K562 (cell line): Measurements from ENCODE around the gene OLIG3. TPM values are rescaled to one million over a fixed set of nuclear protein-coding genes. Genes with fewer than 3 reads are reported as not detected.

Experiments used
- ATAC-seq: fragments of 200-7000 bp; cut with Tn5 transposase; 3 replicates; pipeline ENCODE4 v1.9.1; 2020; ENCODE audit warnings: moderate library complexity
- BruUV-seq: library from RNA; stranded (reverse); fragments of 400-500 nt; replicated peaks from 2 replicates; lab custom pipeline; 2021; lab: Mats Ljungman, UMichigan
- CTCF ChIA-PET: fragments of 300-600 bp; formaldehyde crosslinking; extraction: SDS; loops from one replicate; lab custom pipeline; 2021; ENCODE audit warnings: low intra/inter-chr PET ratio; lab: Yijun Ruan, JAX
- POLR2A ChIA-PET: fragments of 300-600, 350-650 bp; sonication (Branson Sonifier 250); formaldehyde crosslinking; extraction: SDS; loops from one replicate; lab custom pipeline; 2021; ENCODE audit warnings: antibody characterized with exemption, inconsistent platforms; lab: Yijun Ruan, JAX
- DNase-seq, 4 experiments: peaks; one replicate each; pipeline versions ENCODE4 v3.0.0 to v3.0.0-alpha.2; 2011 to 2018; ENCODE audit warnings: low spot score in 3 of 4, mixed read lengths in 3 of 4; ENCODE audit errors: extremely low read depth in 1 of 4
- FAIRE-seq: peaks from 2 replicates; lab custom pipeline; 2011; peaks lifted over from hg19 to GRCh38; lab: Jason Lieb, UNC
- H2AFZ ChIP-seq: 2 replicates; pipeline ENCODE4 v1.6.0; 2011; ENCODE audit warnings: low read depth, low read length, control low read depth, inconsistent platforms
- H3K27ac ChIP-seq: fragments of 200-600 bp; 3 replicates; pipeline ENCODE4 v1.8.0; 2011; ENCODE audit warnings: low read depth, mild to moderate bottlenecking, control low read depth, inconsistent platforms, low read length, moderate library complexity, mixed read lengths; ENCODE audit errors: extremely low read depth
- H3K27me3 ChIP-seq, 2 experiments: fragments of 300-600 bp in 1 of 2; 2 replicates in 1 of 2; 3 replicates in 1 of 2; pipeline versions ENCODE4 v1.6.0 to v1.8.0; 2011; ENCODE audit warnings: inconsistent platforms in 2 of 2, low read length in 2 of 2, mild to moderate bottlenecking in 1 of 2, mixed read lengths in 1 of 2, moderate library complexity in 1 of 2; ENCODE audit not compliant: control insufficient read depth in 2 of 2, insufficient read depth in 2 of 2
- H3K36me3 ChIP-seq: fragments of 300-600 bp; 3 replicates; pipeline ENCODE4 v1.8.0; 2011; ENCODE audit warnings: mild to moderate bottlenecking, low read length, inconsistent platforms; ENCODE audit not compliant: control insufficient read depth, insufficient read depth
- H3K4me1 ChIP-seq, 2 experiments: fragments of 200-600 bp in 1 of 2; replicated peaks in 1 of 2; 2 replicates in 1 of 2; 3 replicates in 1 of 2; pipeline versions ENCODE4 v1.5.1 to v1.8.0; 2011; ENCODE audit warnings: inconsistent platforms in 2 of 2, low read length in 2 of 2, mild to moderate bottlenecking in 1 of 2, mixed read lengths in 1 of 2, moderate library complexity in 1 of 2; ENCODE audit not compliant: control insufficient read depth in 2 of 2, insufficient read depth in 2 of 2
- H3K4me2 ChIP-seq: 2 replicates; pipeline ENCODE4 v1.6.1; 2011; ENCODE audit warnings: low read length, control low read depth, inconsistent platforms, mixed read lengths; ENCODE audit not compliant: insufficient read depth
- H3K4me3 ChIP-seq: fragments of 200-600 bp; sonication (generic), shearing (Covaris generic); 2 replicates; pipeline ENCODE4 v1.5.1; 2016; ENCODE audit warnings: control low read depth, inconsistent platforms
- H3K79me2 ChIP-seq: fragments of 200-600 bp; 3 replicates; pipeline ENCODE4 v1.8.0; 2011; ENCODE audit warnings: low read length, inconsistent platforms; ENCODE audit not compliant: control insufficient read depth, insufficient read depth
- H3K9ac ChIP-seq, 2 experiments: 2 replicates each; pipeline versions ENCODE4 v1.6.0 to v1.6.1; 2011; ENCODE audit warnings: low read depth in 2 of 2, low read length in 2 of 2, control low read depth in 1 of 2, inconsistent platforms in 1 of 2, mild to moderate bottlenecking in 1 of 2, mixed read lengths in 1 of 2; ENCODE audit not compliant: insufficient read depth in 1 of 2
- H3K9me1 ChIP-seq: one replicate; pipeline ENCODE4 v1.6.0; 2011; ENCODE audit warnings: inconsistent platforms, mild to moderate bottlenecking, low read length, moderate library complexity; ENCODE audit not compliant: control insufficient read depth, insufficient read depth
- H3K9me3 ChIP-seq: replicated peaks from 2 replicates; pipeline ENCODE4 v1.5.1; 2011; ENCODE audit warnings: low read depth, low read length, inconsistent platforms; ENCODE audit not compliant: control insufficient read depth, insufficient read depth
- H4K20me1 ChIP-seq: replicated peaks from 2 replicates; pipeline ENCODE4 v1.6.1; 2011; ENCODE audit warnings: low read length, inconsistent platforms, mixed read lengths; ENCODE audit not compliant: control insufficient read depth, insufficient read depth
- REST ChIP-seq, 2 experiments: fragments of 450-650 bp; formaldehyde crosslinking in 1 of 2; IDR thresholded peaks; 2 replicates each; pipeline versions ENCODE4 v1.4.0 to v1.6.1; 2014 to 2020; ENCODE audit warnings: mild to moderate bottlenecking in 2 of 2, borderline replicate concordance in 1 of 2, low read depth in 1 of 2
- SP1 ChIP-seq: sonication (generic); formaldehyde crosslinking; IDR thresholded peaks from 2 replicates; pipeline ENCODE4 v1.8.1; 2022; ENCODE audit warnings: mild to moderate bottlenecking, missing genetic modification reagents
- WGBS: fragments of 100-300 bp; shearing (Covaris generic); methylation state at CpG from one replicate; pipeline ENCODE4 v1.1.6; 2016; ENCODE audit warnings: low coverage, mixed read lengths; ENCODE audit not compliant: insufficient coverage; ENCODE audit errors: missing lambda C conversion rate; 5-methylcytosine and 5-hydroxymethylcytosine counted together
- in situ Hi-C: fragments of 300-500 bp; cut with MboI; formaldehyde crosslinking; loops from 4 replicates; pipeline ENCODE4 v1.15.0; 2018; ENCODE audit warnings: inconsistent platforms, mixed read lengths
- intact Hi-C: fragments of 100-400 bp; cut with micrococcal nuclease; formaldehyde crosslinking; loops from 2 replicates; pipeline ENCODE4 v1.14.2; 2022
- polyA plus RNA-seq, 8 experiments: library from polyadenylated mRNA; depleted of rRNA in 4 of 8; stranded (reverse) in 5 of 8; unstranded in 3 of 8; fragments of >200 nt; fragmentation: Nextera tagmentation in 2 of 8; fragmentation: Illumina TruSeq in 1 of 8; extraction: Ambion mirVana in 2 of 8; extraction: Trizol in 1 of 8; gene quantifications; 2 replicates each; pipeline versions ENCODE4 v1.2.1 to v1.2.3, GENCODE V29; 2011 to 2014; ENCODE audit warnings: inconsistent platforms in 1 of 8, missing spikeins in 1 of 8
- total RNA-seq, 7 experiments: library from RNA; depleted of rRNA in 6 of 7; stranded (reverse); fragments of >200 nt in 6 of 7; fragmentation: Illumina TruSeq in 2 of 7; extraction: Trizol in 2 of 7; gene quantifications; 2 replicates each; pipeline versions ENCODE4 v1.2.1 to v1.2.3, GENCODE V29; 2011 to 2021; ENCODE audit warnings: low replicate concordance in 1 of 7
- TF ChIP-seq, protein P1 (sequence below): sonication (generic); formaldehyde crosslinking; IDR thresholded peaks from 2 replicates; pipeline ENCODE4 v1.9.0; 2022; ENCODE audit warnings: mild to moderate bottlenecking, missing genetic modification reagents

Gene OLIG3
- total and polyA plus RNA-seq, 9 of the 15 experiments (the other 6 are each of a cell fraction or from before 2014, with no cell fraction given), result not detected

DNA sequence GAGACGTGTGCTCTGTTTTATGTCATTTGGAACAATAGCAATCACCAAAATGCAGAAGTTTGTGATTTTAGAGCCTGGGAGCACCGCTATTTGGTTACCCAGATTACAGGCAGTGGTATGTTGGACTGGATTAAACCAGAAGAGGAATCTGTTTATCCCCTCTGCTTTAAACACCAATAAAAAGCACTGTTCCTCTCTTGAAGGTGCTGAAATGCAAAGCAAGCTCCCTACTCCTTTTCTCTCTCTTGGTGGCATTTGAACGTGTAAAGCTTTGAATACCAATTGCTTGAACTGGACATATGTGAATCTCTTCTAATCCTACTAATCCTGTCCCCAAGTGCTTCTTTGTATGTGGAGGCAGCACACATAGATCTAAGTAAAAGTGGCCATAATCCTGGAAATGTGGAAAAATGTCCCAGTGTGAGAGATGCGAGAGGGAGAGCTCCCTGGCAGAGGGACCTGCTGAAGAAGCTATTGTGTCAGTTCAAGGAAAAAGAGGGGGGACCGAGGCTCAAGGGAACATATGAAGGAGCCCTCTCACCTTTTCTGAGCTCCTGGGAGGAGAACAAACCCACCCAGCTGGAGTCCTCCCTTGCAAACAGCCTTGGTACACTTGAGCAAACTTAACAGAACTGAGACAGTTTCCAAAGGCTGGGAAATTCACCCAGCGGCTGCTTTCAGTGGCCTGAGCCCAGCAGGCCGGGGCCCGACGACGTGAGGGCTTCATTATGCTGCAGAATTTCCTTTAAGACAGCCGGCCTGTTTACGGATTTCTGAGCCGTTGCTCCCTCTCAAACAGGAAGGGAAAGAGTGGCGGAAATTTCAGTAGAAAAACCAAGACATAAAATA is 18.8 kb upstream of the OLIG3 start:
- Histone ChIP-seq H3K27me3 (peaks cover 2 to 8% of the 10 kb centered on the region in 2 experiments; a peak in 3 of 5 replicates), H3K79me2 (no peaks in the 10 kb centered on the region), H3K9me1 (no peaks in the 10 kb centered on the region), H4K20me1 (no peaks in the 10 kb centered on the region), H3K4me2 (no peak overlapping the region), H3K36me3 (no peaks in the 10 kb centered on the region), H3K9me3 (no peaks in the 10 kb centered on the region), H3K4me3 (no peak overlapping the region), H3K27ac (no peak overlapping the region), H3K9ac (no peak overlapping the region), H2AFZ (no peak overlapping the region), H3K4me1 (no peaks in the 10 kb centered on the region)
- TF ChIP-seq REST (IDR thresholded peaks at IDR 0.05; ENCODE audit: borderline replicate concordance), result 0 out of 2 replicates have a peak, but pooled peaks have one; percentile 19
- no peak for TF ChIP-seq REST (CRISPR knock-in tag; IDR thresholded peaks at IDR 0.05; ENCODE audit: low read depth)
- no peak for TF ChIP-seq SP1
- TF ChIP-seq, protein P1, sequence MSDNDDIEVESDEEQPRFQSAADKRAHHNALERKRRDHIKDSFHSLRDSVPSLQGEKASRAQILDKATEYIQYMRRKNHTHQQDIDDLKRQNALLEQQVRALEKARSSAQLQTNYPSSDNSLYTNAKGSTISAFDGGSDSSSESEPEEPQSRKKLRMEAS (CRISPR knock-in tag), result no peak
- in situ Hi-C loops (no loop called here), intact Hi-C loops (no loop called here)
- ATAC-seq (no peak), DNase-seq (no peak), FAIRE-seq (no peak)
- ChIA-PET CTCF (no interaction called here), POLR2A (interaction anchor here (0.6 kb wide), 1 partner anchor 128 kb away, joined by 3 read pairs; no protein-coding TSS in a partner anchor)
- BruUV-seq, result no TSS peak
- WGBS, result under 1% methylated on average over 14 of the region's 14 CpGs
